HepG2 (cell line): ENCODE data around the gene ZNF793. TPM values are rescaled to one million over a fixed set of nuclear protein-coding genes. Genes with fewer than 3 reads are reported as not detected.
A peak's percentile ranks its signal among the peaks of the same experiment; 100 is the strongest.

Experiments used
- EP300 ChIP-seq, 3 experiments: sonication (generic) in 1 of 3; formaldehyde crosslinking in 1 of 3; IDR thresholded peaks; 2 replicates each; pipeline versions ENCODE4 v1.5.1 to v1.6.1; 2011 to 2020; ENCODE audit warnings: low read depth in 2 of 3, low read length in 2 of 3, borderline replicate concordance in 1 of 3, improper control_type of control experiment in 1 of 3, mild to moderate bottlenecking in 1 of 3, missing genetic modification reagents in 1 of 3, moderate library complexity in 1 of 3
- FOSL1 ChIP-seq: sonication (generic); formaldehyde crosslinking; IDR thresholded peaks from 2 replicates; pipeline ENCODE4 v1.9.0; 2021; ENCODE audit warnings: missing genetic modification reagents, borderline replicate concordance
- MATR3 ChIP-seq: sonication (generic); formaldehyde crosslinking; IDR thresholded peaks from 2 replicates; pipeline ENCODE4 v1.4.0; 2020; ENCODE audit warnings: missing genetic modification reagents
- MBD4 ChIP-seq: IDR thresholded peaks from 2 replicates; pipeline ENCODE4 v1.6.1; 2012; ENCODE audit warnings: low read length, inconsistent platforms, borderline replicate concordance
- NFE2L1 ChIP-seq: sonication (generic); formaldehyde crosslinking; IDR thresholded peaks from 2 replicates; pipeline ENCODE4 v1.4.0; 2020; ENCODE audit warnings: missing genetic modification reagents, mild to moderate bottlenecking, borderline replicate concordance
- PHF8 ChIP-seq: sonication (generic); formaldehyde crosslinking; IDR thresholded peaks from 2 replicates; pipeline ENCODE4 v1.5.0; 2020; ENCODE audit warnings: missing genetic modification reagents
- POLR2AphosphoS5 ChIP-seq: IDR thresholded peaks from 2 replicates; pipeline ENCODE4 v1.6.1; 2012; ENCODE audit warnings: low read depth, low read length
- SMYD3 ChIP-seq: sonication (generic); formaldehyde crosslinking; IDR thresholded peaks from 2 replicates; pipeline ENCODE4 v1.8.1; 2023; ENCODE audit warnings: mild to moderate bottlenecking, missing genetic modification reagents
- SPEN ChIP-seq: sonication (generic); formaldehyde crosslinking; IDR thresholded peaks from 2 replicates; pipeline ENCODE4 v1.5.1; 2020; ENCODE audit warnings: low read depth, mild to moderate bottlenecking, missing genetic modification reagents
- TBL1XR1 ChIP-seq: fragments of 150-350 bp; IDR thresholded peaks from 2 replicates; pipeline ENCODE4 v1.6.1; 2014; ENCODE audit warnings: borderline replicate concordance, low read length; ENCODE audit not compliant: partially characterized antibody
- ZFP82 ChIP-seq: sonication (generic); formaldehyde crosslinking; IDR thresholded peaks from 2 replicates; pipeline ENCODE4 v1.5.1; 2020; ENCODE audit warnings: mild to moderate bottlenecking, missing genetic modification reagents, borderline replicate concordance
- ZHX2 ChIP-seq, 2 experiments: sonication (generic) in 1 of 2; formaldehyde crosslinking in 1 of 2; IDR thresholded peaks; 2 replicates each; pipeline versions ENCODE4 v1.6.1 to v1.9.0; 2014 to 2022; ENCODE audit warnings: antibody characterized with exemption in 1 of 2, borderline replicate concordance in 1 of 2, inconsistent platforms in 1 of 2, low read depth in 1 of 2, missing genetic modification reagents in 1 of 2
- ZNF841 ChIP-seq: sonication (generic); formaldehyde crosslinking; IDR thresholded peaks from 2 replicates; pipeline ENCODE4 v1.8.1; 2023; ENCODE audit warnings: missing genetic modification reagents, borderline replicate concordance
- polyA plus RNA-seq, 8 experiments: library from polyadenylated mRNA; depleted of rRNA in 3 of 8; stranded (reverse) in 7 of 8; unstranded in 1 of 8; fragments of >200 nt; fragmentation: Illumina TruSeq in 4 of 8; extraction: Trizol in 4 of 8; gene quantifications; 2 replicates each; pipeline versions ENCODE4 v1.2.1 to v1.2.3, GENCODE V29; 2011 to 2016; ENCODE audit warnings: low read depth in 4 of 8, missing spikeins in 1 of 8, mixed read lengths in 1 of 8; ENCODE audit not compliant: insufficient read depth in 1 of 8
- total RNA-seq, 5 experiments: library from RNA; depleted of rRNA; stranded (reverse); fragments of >200 nt; fragmentation: Illumina TruSeq; extraction: Trizol; gene quantifications; 2 replicates each; pipeline ENCODE4 v1.2.3, GENCODE V29; 2016; ENCODE audit warnings: low read depth in 1 of 5
- TF ChIP-seq, protein P1 (sequence below): sonication (generic); formaldehyde crosslinking; IDR thresholded peaks from 2 replicates; pipeline ENCODE4 v1.4.0; 2020; ENCODE audit warnings: missing genetic modification reagents, borderline replicate concordance
- TF ChIP-seq, protein P2 (sequence below): sonication (generic); formaldehyde crosslinking; IDR thresholded peaks from 2 replicates; pipeline ENCODE4 v1.5.0; 2020; ENCODE audit warnings: missing genetic modification reagents

Gene ZNF793
- total and polyA plus RNA-seq, 2 of the 13 experiments (the other 11 are each of a cell fraction or from before 2014, with no cell fraction given) = 0.13 to 0.35 TPM

- no peak for TF ChIP-seq MBD4
- no peak for TF ChIP-seq FOSL1 (CRISPR knock-in tag)
- TF ChIP-seq EP300 (IDR thresholded peaks at IDR 0.05; ENCODE audit: low read depth in 2 of 2, low read length in 2 of 2) = 0 out of 4 replicates have a peak, but pooled peaks of 1 of the 2 experiments have one; percentile 10
- no peak for TF ChIP-seq EP300 (CRISPR knock-in tag; IDR thresholded peaks at IDR 0.05; ENCODE audit: borderline replicate concordance)
- TF ChIP-seq, protein P1, sequence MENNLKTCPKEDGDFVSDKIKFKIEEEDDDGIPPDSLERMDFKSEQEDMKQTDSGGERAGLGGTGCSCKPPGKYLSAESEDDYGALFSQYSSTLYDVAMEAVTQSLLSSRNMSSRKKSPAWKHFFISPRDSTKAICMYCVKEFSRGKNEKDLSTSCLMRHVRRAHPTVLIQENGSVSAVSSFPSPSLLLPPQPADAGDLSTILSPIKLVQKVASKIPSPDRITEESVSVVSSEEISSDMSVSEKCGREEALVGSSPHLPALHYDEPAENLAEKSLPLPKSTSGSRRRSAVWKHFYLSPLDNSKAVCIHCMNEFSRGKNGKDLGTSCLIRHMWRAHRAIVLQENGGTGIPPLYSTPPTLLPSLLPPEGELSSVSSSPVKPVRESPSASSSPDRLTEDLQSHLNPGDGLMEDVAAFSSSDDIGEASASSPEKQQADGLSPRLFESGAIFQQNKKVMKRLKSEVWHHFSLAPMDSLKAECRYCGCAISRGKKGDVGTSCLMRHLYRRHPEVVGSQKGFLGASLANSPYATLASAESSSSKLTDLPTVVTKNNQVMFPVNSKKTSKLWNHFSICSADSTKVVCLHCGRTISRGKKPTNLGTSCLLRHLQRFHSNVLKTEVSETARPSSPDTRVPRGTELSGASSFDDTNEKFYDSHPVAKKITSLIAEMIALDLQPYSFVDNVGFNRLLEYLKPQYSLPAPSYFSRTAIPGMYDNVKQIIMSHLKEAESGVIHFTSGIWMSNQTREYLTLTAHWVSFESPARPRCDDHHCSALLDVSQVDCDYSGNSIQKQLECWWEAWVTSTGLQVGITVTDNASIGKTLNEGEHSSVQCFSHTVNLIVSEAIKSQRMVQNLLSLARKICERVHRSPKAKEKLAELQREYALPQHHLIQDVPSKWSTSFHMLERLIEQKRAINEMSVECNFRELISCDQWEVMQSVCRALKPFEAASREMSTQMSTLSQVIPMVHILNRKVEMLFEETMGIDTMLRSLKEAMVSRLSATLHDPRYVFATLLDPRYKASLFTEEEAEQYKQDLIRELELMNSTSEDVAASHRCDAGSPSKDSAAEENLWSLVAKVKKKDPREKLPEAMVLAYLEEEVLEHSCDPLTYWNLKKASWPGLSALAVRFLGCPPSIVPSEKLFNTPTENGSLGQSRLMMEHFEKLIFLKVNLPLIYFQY = 0 out of 2 replicates have a peak, but pooled peaks have one; percentile 25
- TF ChIP-seq, protein P2, sequence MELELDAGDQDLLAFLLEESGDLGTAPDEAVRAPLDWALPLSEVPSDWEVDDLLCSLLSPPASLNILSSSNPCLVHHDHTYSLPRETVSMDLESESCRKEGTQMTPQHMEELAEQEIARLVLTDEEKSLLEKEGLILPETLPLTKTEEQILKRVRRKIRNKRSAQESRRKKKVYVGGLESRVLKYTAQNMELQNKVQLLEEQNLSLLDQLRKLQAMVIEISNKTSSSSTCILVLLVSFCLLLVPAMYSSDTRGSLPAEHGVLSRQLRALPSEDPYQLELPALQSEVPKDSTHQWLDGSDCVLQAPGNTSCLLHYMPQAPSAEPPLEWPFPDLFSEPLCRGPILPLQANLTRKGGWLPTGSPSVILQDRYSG (CRISPR knock-in tag) = no peak
- TF ChIP-seq MATR3 (CRISPR knock-in tag) = no peak
- TF ChIP-seq SMYD3 (CRISPR knock-in tag) = no peak
- no peak for TF ChIP-seq NFE2L1 (CRISPR knock-in tag)
- TF ChIP-seq SPEN = peak; percentile 82; the same call in 1 of the 2 replicates
- TF ChIP-seq POLR2AphosphoS5 = peak; percentile 43
- peak; percentile 89 for TF ChIP-seq PHF8 (CRISPR knock-in tag)
- no peak for TF ChIP-seq ZFP82 (CRISPR knock-in tag)
- TF ChIP-seq ZNF841 (CRISPR knock-in tag) = no peak
- TF ChIP-seq TBL1XR1 = peak; percentile 61
- TF ChIP-seq ZHX2 (IDR thresholded peaks at IDR 0.05; ENCODE audit: low read depth) = 0 out of 2 replicates have a peak, but pooled peaks have one; percentile 86
- no peak for TF ChIP-seq ZHX2 (CRISPR knock-in tag; IDR thresholded peaks at IDR 0.05; ENCODE audit: borderline replicate concordance)
Observed at GRCh38 chr19:37466798-37467607, 39.7 kb upstream of the ZNF793 start, which contains the start of gene ZNF569 (continued).
